ENCODE measurements around the gene TOMM40.
A peak's percentile ranks its signal among the peaks of the same experiment; 100 is the strongest.
"Not testable (repeated sequence)": the region's sequence is repeated elsewhere in the genome, so short reads cannot be mapped to it uniquely, and the experiment has no call there.

TOMM40 gene

DNA sequence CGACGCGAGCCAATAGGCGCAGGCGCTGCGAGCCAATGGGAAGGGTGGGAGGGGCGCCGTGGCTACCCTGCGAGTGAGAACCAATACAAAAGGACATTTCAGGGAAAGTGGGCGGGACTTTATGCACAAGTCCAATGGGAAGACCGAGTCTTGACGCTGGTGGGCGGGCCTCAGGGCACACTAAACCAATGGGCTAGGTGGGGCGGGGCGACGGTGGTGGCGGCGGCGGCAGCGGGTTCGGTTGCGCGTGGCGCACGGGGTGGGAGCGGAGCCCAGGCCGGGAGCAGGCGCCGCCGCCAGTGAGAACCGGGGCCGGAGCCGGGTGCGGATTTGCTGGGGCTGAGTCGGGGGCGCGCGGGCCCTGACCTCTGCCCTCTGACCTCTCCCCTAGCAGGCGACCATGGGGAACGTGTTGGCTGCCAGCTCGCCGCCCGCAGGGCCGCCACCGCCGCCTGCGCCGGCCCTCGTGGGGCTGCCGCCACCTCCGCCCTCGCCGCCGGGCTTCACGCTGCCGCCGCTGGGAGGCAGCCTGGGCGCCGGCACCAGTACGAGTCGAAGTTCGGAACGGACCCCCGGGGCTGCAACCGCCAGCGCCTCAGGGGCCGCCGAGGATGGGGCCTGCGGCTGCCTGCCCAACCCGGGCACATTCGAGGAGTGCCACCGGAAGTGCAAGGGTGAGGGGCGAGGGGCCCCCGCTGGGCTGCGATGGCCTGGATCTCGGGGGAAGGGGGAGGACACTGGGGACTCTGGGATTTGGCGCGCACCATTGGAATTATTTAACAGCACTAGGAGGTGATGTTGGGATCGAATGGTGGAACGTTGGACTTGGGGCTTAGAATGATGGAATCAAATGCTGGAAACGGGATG is at the start of gene TOMM40:
Gene TOMM40 (plus strand): TSS at position 239 of the 867 bp plus-strand sequence. CDS start 162 bp downstream, at position 401.
- no peak for DNase-seq (ENCODE audit: low spot score)

DNA sequence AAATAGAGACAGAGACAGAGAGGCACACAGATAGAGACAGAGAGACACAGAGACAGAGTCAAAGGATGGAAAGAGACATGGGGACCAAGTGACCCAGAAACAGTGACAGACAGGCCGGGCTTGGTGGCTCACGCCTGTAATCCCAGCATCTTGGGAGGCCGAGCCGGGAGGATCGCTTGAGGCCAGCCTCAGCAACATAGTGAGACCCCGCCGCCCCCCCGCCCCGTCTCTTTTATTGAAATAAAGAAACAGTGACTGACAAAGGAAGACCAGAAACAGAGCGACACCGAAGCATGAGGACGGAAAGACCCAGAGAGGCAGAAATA is 45.8 kb upstream of the TOMM40 start:
- DNase-seq (ENCODE audit: low spot score), result no peak

DNA sequence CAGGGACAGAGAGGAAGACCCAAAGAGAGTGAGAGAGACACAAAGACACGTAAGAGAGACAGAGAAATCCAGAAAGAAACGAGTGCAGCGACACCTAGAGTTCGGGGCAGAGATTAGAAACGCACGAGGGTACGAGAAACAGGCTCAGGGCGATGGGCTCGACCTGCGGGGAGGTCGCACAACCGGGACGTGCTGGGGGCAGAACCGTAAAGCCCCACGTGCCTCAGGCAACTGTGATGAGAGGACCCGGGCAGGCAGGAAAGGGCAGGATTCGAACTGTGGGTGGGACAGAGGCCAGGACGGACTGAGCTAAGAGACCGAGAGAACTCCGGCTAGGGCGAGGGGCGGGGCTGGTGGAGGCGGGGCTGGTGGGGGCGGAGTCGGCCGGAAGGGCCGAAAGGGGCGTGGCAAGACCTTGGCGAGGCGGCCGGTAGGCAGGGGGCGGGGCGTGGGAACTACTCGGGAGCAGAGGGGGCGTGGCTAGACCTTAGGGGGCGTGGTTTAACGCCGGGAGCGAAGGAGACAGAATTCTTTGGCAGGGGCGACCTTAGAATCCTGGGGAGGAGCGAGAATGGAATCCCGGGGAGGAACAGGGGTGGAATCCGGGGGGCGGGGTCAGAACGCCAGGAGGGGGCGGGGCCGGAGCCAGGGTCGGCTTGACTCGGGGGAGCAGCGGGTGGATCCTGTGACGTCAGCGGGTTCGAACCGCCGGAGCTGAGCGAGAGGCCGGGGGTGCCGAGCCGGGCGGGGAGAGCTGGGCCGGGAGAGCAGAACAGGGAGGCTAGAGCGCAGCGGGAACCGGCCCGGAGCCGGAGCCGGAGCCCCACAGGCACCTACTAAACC is 45.2 kb upstream of the TOMM40 start, which contains the start of gene NECTIN2:
Gene NECTIN2 (plus strand): TSS at position 686 of the 843 bp plus-strand sequence. CDS start 229 bp downstream, outside the sequence.
- peak; percentile 98 for DNase-seq (ENCODE audit: low spot score)

DNA sequence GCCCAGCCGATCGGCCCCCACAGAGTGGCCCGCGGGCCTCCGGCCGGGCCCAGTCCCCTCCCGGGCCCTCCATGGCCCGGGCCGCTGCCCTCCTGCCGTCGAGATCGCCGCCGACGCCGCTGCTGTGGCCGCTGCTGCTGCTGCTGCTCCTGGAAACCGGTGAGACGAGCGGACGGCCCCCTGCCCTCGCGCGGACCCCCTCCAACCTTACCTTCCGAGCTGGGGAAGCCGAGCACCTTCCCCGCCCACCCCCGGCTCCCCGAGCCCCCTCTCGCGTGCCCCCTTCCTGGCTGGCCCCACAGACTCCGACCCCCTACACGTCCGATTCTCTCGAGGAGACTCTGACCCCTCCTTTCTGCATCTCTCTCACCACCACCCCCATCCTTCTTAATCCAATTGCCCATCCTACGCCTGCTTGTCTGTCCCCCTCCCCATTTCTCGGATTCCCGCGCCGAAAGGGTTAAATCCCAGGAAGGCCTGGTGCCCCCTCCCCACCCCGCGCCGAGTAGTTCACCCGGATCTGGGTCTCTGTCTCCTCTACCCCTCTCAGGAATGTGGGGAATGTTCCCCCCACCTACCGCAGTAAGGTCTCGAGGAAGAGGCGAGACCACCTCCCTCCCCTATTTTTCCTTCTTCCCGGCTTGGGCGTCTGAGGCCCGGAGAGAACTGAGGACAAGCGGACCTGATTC is 44.5 kb upstream of the TOMM40 start:
- DNase-seq (ENCODE audit: low spot score), result peak; percentile 51

DNA sequence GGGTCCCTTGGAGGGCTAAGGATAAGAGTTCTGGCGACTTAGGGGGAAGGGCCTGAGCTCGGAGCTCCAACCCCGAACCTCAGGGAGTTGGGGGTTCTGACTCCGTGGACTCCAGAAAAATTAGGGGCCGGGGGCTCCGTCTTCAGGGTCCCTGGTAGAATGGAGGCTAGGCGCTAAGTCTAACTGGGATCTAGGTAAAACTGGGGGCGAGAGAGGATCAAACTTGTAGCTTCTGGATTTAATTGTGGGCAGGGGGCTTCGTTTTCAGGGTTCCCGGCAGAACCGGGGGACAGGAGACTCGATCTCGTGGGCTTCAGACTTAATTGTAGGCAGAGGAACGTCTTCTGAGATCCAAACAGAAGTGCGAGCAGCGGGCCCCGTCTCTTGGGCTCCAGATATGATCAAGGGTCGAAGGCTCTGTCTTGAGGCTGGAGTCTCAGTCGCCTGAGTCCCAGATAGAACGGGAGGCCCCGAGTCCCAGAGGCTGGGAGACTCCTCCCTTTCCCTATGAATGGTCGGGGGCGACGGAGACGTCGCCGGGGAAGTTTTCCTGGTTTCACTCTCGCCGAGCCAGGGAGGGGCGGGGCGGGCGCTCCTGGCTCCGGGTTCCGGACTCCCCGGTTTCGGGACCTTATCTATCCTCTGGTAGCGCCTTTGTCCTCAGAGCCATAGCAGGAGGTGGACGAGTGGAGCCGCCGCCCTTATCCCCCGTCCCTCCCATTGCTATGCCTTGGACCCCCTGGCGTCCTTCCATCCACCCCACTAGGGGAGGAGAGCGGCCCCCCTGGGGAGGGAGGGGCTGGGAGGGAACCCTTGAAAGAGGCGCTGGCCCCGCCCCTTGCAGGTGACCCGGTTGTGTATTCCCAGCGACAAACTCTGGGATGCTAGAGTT is 43.7 kb upstream of the TOMM40 start:
- peak; percentile 82 for DNase-seq (ENCODE audit: low spot score)

DNA sequence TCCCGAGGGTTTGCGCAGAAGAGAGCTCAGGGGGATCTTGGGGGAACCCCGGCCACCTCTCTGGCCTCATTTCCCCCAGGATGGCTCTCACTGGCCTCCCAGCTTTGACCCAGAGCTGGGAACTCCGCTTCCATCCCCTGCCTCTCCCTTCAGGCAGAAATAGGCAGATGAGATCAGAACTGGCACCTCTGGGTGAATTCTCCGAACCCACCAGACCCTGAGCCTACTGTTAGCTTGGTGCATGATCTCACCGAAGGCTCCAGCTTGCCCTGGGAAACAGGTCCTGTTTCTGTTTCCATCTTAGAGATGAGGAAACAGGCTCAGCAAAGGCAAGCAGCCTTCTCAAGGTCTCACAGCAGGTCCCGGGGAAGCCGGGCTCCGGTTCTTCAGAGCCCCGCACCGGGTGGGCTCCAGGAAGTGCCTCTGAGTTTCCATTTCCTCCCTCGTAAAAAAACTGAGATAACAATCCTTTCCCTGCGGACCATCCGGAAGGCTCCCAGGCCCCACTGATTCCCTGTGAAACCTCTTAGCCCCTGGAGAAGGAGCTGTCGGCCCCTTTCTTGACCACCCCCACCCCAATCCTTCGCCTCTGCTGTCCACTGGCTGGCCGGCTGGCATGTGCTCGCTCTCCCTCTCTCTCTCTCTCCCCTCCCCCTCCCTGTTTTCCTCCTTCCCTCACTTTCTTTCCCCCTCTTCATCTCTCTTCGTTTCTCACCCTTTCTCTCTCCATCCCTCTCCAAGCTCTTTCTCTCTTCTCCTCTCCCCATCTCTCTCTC is 42.8 kb upstream of the TOMM40 start:
- peak; percentile 76 for DNase-seq (ENCODE audit: low spot score)

DNA sequence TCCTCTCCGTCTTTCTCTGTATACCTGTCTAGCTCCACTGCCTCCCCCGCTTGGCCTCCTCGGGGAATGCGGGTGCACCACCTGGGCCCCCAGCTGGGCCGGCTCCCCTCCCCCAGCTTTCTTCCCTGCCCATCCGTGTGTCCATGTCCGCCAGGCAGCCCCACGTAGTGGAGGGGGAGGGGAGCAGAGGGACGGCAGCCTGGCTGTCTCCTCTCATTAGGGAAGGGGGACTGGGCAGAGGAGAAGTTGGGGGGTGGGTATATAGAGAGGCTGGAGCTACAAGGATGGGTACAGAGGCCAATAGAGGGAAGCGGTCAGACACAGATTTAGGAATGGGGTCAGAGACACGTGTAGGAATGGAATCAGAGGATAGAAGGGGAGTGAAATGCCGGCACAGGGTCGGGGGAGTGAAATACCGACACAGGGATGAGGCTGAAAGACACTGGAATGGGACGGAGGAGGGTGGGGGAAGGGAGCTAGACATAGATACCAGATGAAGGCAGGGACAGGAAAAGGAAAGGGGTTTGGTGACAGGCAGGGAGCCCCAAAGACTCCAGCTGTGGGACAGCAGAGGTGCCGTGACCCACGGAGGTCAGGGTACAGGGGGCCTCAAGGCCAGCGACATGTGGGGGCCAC is 42.1 kb upstream of the TOMM40 start:
- no peak for DNase-seq (ENCODE audit: low spot score)

DNA sequence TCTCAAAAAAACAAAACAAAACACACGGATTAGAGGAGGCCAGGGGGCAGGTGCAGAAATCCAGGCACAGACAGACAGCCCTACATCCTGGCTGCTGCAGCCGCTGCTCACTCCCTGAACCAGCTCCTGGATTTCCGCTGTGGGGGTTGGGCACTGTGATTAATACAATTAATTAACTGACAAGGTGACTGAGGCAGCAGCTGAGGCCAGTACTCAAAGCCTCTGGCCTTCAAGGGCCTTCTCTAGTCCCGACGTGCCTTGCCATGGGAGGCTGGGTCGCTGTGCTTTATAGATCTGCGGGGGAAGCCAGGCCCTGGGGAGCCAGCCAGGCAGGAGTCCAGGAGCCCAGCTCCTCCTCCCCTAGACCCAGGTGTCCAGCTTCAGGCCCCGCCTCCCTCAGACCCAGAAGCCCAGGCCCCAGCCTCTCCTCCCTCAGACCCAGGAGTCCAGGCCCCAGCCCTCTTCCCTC is 40.4 kb upstream of the TOMM40 start:
- no peak for DNase-seq (ENCODE audit: low spot score)

DNA sequence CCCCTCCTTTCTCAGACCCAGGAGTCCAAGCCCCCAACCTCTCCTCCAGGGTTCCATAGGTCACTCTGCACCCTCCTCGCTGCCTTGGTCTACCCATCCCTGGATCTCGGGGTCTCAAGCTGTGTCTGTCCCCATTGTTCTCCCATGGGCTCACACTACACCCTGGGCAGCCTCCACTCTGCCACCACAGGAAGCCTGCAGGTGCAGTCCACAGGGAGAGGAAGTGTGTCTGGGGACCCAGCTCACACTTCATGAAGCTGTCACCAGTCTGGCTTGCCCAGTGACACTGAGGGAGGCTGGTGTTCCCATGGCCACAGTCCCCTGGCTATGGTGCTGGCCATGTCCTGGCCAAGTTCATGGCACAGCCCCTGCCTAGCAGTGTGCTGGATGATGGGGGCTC is 39.6 kb upstream of the TOMM40 start:
- DNase-seq (ENCODE audit: low spot score), result no peak

DNA sequence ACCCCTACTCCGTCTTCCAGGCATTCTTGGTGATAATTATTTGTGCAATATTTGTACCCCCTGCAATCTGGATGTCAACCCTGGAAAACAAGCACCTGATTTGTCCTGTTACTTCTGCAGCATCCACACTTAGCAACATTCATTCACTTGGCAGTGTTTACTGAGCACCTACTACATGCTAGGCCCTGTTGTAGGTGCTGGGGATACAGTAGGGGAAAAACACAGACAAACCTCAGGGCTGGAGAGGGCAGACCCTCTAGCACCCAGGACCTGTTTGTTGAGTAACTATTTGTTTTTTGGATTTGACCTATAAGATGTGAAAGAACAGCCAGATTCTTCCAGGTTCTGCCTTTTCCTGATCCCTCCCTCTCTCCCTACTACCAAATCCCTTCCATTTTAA is 35.4 kb upstream of the TOMM40 start:
- DNase-seq (ENCODE audit: low spot score), result no peak

DNA sequence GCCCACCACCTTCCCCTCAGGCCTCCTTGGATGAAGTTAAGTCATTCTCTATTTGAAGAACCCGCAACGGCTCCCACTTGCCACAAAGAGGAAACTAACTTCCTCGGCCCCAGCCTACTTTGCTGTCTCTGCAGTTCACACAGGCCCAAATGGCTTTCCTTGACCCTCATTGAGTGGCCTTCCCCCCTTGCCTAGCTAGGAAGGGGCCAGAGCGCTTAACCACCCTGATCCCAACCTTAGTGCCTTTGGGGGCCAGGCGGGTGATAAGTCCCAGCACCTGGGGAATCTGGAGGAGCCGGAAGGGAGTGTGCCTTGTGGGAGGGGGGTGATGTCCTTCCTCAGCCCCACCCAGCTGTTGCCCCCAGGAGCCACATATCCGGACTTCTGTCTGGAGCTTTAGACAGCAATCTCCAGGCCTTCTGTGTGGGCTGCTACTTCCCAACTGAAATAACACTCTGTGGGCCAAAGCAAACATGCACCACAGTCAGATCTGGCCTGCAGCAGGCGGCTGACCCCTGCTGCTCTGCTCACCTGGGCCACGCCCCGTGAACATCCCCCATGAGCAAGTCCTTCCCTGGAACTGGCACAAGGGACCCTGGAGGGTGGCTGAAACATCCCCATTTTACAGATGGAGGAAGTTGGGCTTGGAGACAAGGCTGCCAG is 34.5 kb upstream of the TOMM40 start:
- no peak for DNase-seq (ENCODE audit: low spot score)

DNA sequence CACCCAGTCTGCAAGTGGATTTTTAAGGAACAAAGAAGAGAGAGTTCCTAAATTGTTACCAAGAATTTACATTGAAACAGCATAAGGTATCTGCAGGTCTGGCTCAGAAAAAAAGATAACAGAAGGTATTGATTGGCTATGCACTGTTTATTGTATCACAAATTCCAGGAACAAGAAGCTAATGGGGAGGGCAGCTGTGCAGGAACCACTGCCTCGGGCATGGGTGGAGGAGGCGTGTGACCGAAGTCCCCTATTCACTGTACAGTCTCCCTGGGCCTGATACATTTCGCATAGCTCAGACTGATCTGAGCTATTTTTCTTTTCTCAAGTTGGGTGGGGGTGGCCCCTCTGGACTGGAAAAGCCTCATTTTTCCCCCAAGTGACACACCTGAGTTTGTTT is 33.2 kb upstream of the TOMM40 start:
- no peak for DNase-seq (ENCODE audit: low spot score)

DNA sequence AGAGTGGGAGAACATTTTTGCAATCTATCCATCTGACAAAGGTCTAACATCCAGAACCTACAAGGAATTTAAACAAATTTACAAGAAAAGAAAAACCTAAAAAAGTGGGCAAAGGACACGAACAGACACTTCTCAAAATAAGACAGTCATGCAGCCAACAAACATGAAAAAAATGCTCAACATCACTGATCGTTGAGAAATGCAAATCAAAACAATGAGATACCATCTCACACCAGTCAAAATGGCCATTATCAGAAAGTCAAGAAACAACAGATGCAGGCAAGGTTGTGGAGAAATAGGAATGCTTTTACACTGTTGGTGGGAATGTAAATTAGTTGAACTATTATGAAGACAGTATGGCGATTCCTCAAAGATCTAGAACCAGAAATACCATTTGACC is 29.5 kb upstream of the TOMM40 start:
- DNase-seq (ENCODE audit: low spot score), result not testable (repeated sequence)

DNA sequence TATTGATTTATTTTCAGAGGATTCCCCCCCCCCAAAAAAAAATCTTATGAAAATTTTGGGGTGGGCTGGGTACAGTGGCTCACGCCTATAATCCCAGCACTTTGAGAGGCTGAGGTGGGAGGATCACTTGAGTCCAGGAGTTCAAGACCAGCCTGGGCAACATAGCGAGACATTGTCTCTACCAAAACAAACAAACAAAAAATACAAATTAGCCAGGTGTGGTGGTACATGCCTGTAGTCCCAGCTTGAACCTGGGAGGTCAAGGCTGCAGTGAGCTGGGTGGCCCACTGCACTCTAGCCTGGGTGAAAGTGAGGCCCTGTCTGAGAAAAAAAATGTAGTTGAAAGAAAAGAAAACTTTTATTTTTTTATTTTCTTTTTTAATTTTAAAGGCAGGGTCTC is 27.1 kb upstream of the TOMM40 start:
- DNase-seq (ENCODE audit: low spot score), result no peak

DNA sequence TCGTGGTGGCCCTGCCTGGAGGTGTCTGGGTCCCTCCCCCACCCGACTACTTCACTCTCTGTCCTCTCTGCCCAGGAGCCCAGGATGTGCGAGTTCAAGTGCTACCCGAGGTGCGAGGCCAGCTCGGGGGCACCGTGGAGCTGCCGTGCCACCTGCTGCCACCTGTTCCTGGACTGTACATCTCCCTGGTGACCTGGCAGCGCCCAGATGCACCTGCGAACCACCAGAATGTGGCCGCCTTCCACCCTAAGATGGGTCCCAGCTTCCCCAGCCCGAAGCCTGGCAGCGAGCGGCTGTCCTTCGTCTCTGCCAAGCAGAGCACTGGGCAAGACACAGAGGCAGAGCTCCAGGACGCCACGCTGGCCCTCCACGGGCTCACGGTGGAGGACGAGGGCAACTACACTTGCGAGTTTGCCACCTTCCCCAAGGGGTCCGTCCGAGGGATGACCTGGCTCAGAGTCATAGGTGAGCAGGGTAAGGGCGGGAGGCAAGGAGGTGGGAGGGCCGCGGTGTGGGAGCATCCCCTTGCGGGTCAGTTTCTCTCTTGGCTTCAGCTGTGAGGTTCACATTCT is 25.8 kb upstream of the TOMM40 start:
- DNase-seq (ENCODE audit: low spot score), result no peak

DNA sequence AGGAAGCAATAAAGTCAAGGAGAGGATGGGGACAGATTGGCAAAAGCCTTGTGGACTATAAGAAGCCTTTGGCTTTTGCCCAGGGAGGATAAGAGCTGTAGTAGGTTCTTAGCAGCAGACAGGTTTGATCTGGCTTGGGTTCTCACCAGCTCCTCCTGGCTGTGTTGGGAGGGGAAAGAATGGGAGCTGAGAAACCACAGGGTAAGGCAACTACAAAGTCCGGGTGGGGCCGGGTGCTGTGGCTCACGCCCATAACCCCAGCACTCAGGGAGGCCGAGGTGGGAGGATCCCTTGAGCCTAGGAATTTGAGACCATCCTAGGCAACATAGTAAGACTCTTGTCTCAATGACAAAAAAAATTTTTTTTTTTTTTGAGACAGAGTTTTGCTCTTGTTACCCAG is 24.4 kb upstream of the TOMM40 start:
- DNase-seq (ENCODE audit: low spot score), result no peak

DNA sequence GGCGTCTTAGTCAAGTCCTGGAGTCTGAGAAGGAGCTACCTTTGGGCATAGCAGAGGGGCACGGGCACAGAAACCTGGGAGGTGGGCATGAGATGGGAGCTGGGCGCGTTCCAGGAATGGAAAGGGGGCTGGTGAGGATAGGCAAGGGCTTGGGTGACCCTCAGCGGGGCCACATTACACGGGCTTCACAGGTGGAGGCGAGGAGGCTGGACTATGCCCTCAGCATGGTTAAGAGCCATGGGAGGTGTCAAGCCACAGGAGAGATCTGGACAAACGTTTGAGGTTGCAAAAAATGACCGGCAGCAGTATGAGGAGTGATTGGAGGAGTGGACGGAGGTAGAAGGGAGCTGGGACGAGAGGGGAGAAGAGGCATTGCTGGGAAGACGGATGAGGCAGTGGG is 23.5 kb upstream of the TOMM40 start:
- DNase-seq (ENCODE audit: low spot score), result no peak

DNA sequence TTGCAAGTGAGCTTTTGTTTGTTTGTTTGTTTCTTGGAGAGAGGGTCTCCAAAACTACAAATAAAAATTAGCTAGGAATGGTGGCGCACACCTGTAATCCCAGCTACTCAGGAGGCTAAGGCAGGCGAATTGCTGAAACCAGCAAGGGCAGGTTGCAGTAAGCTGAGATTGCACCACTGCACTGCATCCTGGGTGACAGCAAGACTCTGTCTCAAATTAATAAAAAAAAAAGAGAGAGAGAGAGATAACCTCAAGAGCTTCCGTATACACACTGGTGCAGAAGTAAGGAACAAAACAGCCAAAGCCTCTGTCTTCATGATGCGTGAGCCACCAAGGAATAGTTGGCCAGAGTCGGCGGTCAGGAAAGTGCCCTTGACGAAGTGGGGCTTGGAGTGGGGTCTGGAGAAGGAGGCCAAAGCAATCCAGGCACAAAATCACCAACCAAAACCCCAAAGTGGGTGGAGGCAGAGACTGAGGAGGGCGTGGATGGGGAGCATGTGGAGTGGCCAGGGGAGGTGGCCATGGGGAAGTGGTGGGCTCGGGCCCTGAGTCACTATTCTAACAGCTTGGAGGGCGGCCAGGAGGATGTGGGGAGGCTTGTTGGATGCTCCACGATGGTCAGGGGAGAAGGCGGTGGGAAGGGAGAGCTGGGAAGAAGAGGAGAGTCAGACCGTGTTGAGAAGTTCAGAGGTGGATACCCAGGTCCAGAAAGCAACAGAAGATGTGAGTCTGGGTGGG is 21.2 kb upstream of the TOMM40 start:
- no peak for DNase-seq (ENCODE audit: low spot score)

Measured in kidney tubule cell (primary cell).